NOMO-1 treated with DMSO at 0.1 percent for 48 hours (cell line): ENCODE measurements around the gene LPCAT1.

Experiments
- DNase-seq: peaks from one replicate; lab custom pipeline; 2025; ENCODE audit not compliant: unreplicated experiment; lab: John Stamatoyannopoulos, UW

Gene LPCAT1

GRCh38 chr5:1555011-1555807, 31.4 kb upstream of the LPCAT1 start:
- DNase-seq: no peak

GRCh38 chr5:1554410-1554967, 30.7 kb upstream of the LPCAT1 start:
- DNase-seq: no peak

- no peak for DNase-seq
Observed at GRCh38 chr5:1553539-1554409, 30.0 kb upstream of the LPCAT1 start.

GRCh38 chr5:1552521-1553255, 28.9 kb upstream of the LPCAT1 start:
- no peak for DNase-seq

GRCh38 chr5:1551426-1552301, 27.9 kb upstream of the LPCAT1 start:
- DNase-seq: no peak

- DNase-seq: no peak
Observed at GRCh38 chr5:1550287-1551076, 26.7 kb upstream of the LPCAT1 start.

- no peak for DNase-seq
Observed at GRCh38 chr5:1549475-1550030, 25.8 kb upstream of the LPCAT1 start.

- no peak for DNase-seq
Observed at GRCh38 chr5:1548702-1549474, 25.1 kb upstream of the LPCAT1 start.

- no peak for DNase-seq
Observed at GRCh38 chr5:1547655-1548054, 23.9 kb upstream of the LPCAT1 start.

- DNase-seq: no peak
Observed at GRCh38 chr5:1547236-1547635, 23.5 kb upstream of the LPCAT1 start.

GRCh38 chr5:1546556-1546955, 22.8 kb upstream of the LPCAT1 start:
- no peak for DNase-seq

- DNase-seq: peak; percentile 17
Observed at GRCh38 chr5:1545805-1546355, 22.1 kb upstream of the LPCAT1 start.

- DNase-seq: no peak
Observed at GRCh38 chr5:1545126-1545804, 21.5 kb upstream of the LPCAT1 start.

GRCh38 chr5:1544294-1544961, 20.7 kb upstream of the LPCAT1 start:
- DNase-seq: no peak

GRCh38 chr5:1543398-1544293, 19.9 kb upstream of the LPCAT1 start:
- DNase-seq: no peak

- DNase-seq: peak; percentile 46
Observed at GRCh38 chr5:1542781-1543180, 19.0 kb upstream of the LPCAT1 start.
